Effector CD4-positive, alpha-beta T cell (primary cell): ENCODE data around the gene SLC25A28.
"Not testable (repeated sequence)": the region's sequence is repeated elsewhere in the genome, so short reads cannot be mapped to it uniquely, and the experiment has no call there.

ENCODE experiments used
- DNase-seq: peaks from one replicate; pipeline ENCODE4 v3.0.0-alpha.2; 2020

SLC25A28 gene

DNA sequence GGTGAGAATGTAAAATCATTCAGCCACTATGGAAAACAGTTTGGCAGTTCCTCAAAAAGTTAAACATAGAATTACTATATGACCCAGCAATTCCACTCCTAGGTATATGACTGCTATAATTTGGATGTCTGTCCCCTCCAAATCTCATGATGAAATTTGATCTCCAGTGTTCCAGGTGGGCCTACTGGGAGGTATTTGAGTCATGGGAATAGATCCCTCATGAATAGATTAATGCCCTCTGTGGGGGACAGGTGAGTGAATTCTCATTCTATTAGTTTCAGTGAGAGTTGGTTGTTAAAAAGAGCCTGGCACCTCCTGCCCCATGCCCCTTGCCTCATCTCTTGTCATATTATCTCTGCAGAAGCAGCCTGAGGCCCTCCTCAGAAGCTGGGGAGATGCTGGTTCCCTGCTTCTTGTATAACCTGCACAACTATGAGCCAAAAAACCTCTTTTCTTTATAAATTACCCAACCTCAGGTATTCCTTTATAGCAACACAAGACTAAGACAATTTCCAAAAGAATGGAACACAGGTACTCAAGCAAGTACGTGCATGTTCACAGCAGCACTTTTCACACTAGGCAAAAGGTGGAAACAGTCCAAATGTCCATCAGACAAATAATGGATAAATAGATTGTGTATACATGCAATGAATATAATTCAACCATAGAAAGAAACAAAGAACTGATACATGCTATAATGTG lies 8.8 kb upstream of the SLC25A28 start:
- no peak for DNase-seq

DNA sequence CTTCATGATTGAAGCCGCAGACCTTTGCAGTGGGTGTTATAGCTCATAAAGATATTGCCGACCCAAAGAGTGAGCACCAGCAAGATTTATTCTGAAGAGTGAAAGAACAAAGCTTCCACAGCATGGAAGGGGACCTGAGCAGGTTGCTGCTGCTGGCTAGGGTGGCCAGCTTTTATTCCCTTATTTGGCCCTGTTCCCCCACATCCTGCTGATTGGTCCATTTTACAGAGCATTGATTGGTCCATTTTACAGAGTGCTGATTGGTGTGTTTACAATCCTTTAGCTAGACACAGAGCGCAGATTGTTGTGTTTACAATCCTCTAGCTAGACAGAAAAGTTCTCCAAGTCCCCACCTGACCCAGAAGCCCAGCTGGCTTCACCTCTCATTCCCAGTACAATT lies 4.9 kb upstream of the SLC25A28 start:
- DNase-seq: not testable (repeated sequence)

DNA sequence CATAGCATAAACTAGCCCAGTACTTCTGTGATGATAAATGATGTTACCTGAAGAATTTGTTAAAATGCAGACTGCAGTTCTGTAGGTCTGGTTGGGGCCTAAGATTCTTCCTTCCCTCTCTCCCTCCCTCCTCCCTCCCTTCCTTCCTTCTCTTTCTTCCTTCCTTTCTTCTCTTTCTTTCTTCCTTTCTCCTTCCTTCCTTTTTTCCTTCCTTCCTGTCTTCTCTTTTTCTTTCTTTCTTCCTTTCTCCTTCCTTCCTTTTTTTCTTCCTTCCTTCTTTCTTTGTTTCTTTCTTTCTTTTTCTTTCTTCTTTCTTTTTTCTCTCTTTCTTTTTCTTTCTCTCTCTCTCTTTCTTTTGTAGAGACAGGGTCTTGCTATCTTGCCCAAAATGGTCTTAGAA lies 3.7 kb upstream of the SLC25A28 start:
- DNase-seq: no peak

- no peak for DNase-seq
Measured at GRCh38 chr10:99621454-99622251, 1.4 kb upstream of the SLC25A28 start.

DNA sequence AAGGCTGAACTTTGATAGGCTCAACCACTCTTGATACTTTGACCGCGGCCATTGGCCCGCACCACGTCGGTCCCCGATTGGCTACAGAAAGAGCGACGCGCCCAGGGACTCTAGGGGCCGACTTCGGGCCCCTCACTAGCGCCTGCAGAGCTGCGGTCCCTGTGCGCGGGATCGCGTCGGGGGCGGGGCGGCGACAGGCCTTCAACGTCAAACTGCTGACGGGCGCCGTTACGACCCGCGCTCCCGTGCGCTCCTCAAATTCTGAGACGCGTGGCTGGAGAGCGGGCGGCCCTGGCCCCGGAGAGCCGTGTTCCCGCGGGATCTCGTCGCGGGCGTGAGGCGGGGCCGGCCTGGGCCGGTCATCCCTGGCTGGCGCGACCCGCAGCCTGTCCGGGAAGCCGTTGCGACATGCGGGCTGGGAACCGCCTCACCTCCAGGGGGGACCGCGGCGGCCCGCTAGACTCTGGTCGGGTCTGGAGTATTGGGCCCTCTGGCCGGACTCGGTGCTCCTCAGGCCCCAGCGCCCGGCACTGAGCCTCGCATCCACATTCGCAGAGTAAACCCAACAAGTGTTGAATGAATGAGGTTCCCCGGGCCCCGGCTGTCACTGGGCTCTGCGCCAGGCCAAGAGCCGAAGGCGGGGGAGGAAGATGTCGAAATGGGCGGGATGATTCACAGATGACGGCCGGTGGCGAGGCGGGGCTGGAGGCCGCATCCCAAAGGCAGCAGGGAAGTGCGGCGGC lies 643 bp upstream of the SLC25A28 start:
- peak; percentile 88 for DNase-seq

GRCh38 chr10:99619090-99619800 lies 994 bp downstream of the SLC25A28 start:
- no peak for DNase-seq

DNA sequence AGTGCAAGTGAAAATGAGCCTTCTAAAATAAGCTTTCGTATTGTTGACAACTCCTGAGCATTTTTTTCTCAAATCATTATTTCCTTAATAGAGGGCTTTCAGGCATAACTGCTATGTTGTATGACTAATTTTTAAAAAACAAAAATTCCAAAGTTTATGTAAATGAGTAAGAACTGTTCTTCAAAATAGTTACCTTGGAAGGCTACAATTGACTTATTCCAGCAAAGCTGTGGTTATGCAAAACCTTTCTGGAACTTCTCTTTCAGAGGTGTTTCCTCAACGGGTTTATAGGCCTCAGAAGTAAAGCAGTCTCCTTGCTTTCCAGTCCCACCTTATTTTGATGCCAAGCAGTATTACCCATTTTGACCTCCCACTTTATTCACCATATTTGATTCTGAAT lies 2.5 kb downstream of the SLC25A28 start:
- no peak for DNase-seq

DNA sequence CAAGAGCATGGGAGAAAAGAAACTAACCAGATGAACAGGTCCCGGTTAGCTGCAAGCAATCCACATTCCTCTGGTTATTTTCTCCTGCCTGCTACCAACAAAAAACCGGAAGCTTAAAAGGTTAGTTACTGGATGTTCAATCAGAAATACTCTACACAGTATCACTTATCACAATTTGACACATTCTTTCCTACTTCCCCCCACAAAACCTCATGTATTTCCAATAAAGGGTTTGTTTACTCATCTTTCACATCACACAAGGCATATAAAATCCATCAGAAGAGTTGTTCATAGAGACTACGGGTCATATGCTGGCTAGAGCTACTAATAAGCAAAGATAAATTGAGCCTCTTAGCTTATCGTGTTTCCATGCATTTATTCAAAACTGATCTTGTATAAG lies 4.8 kb downstream of the SLC25A28 start:
- DNase-seq: no peak

GRCh38 chr10:99612167-99612831 lies 7.9 kb downstream of the SLC25A28 start:
- peak; percentile 14 for DNase-seq

DNA sequence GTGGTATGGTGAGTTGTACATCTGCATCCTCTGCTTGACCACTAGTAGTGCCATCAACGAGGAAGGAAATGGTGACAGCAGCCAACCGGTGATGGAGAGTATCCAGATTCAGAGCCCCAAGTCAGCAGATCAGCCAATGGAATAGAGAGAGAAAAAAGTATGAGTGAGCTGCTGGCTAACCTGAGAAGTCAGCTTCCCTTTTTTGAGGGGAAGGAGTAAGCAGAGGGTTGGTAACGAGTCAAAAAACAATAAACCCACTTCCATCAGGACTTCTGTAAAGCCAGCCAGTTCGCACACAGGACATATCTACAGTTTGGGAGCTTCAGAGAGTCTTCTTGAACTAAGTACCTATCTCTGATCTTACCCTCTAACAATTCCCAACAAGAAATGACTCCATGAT lies 8.9 kb downstream of the SLC25A28 start:
- no peak for DNase-seq

- no peak for DNase-seq
Measured at GRCh38 chr10:99610221-99610620, 10.0 kb downstream of the SLC25A28 start.

DNA sequence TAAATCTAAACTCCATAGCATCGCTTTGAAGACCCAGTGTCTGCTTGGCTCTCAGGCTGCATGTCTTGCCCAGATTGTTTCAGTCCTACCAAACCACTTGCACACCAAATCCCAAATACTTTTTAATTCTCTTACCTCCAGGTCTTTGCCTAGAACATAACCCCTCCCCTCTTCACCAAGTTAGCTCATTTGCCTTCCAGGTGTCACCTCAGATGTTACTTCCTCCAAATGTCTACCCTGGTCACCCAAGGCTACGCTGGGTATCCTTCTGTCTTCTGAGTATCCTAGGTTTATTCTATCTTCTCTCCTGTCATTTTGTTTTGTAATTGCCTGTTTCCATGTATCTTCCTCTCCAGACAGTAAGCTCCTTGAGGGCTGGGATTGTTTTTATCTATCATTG lies 11.1 kb downstream of the SLC25A28 start:
- no peak for DNase-seq

- DNase-seq: no peak
Measured at GRCh38 chr10:99605351-99605750, 14.9 kb downstream of the SLC25A28 start.

GRCh38 chr10:99604862-99605261 lies 15.4 kb downstream of the SLC25A28 start:
- DNase-seq: no peak

DNA sequence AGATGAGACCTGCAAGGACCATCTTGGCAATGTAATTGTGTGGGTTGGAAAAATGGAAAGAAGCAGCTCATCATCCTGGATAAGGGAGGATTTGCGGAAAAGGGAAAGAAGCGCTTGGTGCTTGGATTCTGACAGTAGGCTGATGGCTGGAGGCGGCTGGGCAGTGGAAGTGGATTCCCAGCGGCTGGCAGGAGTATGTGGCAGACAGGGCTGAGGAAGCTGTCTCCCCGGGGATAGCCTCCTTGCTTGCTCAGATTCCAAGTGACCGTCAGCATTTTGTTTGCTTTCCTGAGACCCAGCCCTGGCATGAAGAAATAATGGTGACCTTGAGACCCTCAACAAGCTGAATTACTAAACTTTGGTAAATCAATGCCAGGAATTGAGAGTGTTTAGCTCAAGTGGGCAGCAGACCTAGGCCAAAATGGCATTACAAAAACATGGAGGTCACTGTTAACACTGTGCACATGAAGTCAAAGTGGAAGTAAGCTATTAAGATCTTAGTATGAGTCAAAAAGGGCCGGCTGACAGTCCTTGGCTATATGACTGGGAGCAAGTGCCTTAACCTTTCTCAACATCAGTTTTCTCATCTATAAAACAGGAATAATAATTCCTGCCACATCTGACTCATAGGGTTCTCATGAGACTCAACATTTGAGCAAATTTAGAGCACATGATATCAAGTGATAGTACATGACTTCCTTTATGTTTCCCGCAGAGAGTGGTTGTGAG lies 21.3 kb downstream of the SLC25A28 start:
- no peak for DNase-seq

DNA sequence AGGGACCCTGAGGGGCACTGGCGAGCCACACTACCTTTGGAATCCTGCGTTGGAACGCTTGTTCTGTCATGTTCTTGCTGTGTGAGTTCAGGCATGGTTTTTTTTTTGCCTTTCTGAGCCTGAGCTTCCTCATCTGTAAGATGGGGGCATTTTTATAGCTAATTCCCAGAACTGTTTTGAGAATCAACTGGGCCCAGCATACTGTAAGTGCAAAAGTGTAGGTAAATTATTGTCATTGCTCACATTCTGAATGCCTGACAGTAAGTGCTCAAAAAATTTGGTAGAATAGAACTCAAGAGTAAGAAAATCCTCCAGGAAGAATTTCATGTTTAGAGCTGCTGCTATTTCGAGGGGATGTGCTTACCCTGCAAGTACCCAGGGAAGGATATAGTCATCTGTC lies 22.2 kb downstream of the SLC25A28 start:
- DNase-seq: no peak

GRCh38 chr10:99596708-99597107 lies 23.5 kb downstream of the SLC25A28 start:
- not testable (repeated sequence) for DNase-seq

DNA sequence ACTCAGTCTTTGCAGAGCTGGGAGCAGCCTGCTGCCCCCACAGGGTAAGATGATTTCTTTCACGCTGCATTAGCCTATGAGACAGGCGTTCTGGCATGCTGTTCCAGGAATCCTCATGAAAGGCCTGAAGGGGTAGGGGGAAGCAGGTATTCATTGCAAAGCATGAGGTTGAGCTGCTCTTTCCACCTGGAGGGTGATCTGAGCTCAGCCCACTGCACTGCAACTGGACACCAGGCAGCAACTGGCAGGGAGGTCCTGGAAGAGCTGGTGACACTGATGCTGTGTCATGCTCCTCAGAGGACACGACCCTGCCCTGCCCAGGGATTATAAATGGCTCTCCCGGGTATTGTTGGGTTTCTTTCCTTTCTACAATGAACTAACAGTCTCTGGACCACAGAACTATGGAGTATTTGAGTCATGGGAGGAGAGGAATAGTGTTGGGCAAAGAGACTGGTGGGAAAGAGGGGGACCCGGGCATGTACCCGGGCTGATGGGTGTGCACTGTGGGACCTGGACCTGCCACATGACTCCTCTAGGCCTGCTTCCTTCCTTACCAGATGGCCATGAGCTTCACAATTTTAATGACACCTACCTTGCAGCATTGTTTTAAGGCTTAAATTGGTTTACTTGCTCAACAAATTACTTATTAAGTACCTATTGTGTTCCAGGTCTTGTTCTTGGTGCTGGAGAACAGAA lies 24.3 kb downstream of the SLC25A28 start:
- DNase-seq: no peak

DNA sequence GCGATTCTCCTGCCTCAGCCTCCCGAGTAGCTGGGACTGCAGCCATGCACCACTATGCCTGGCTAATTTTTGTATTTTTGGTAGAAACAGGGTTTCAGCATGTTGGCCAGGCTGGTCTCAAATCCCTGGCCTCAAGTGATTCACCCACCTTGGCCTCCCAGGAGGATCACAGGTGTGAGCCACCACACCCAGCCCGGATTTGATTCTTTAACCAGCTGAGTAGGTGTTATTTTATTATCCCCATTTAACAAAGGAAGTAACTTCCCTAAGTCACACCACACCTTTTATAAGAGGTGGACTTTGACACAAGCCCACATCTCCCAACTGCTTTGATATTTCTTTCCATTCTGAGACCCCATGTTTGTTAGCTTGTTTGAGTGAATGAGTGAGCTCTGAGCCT lies 25.0 kb downstream of the SLC25A28 start:
- no peak for DNase-seq

DNA sequence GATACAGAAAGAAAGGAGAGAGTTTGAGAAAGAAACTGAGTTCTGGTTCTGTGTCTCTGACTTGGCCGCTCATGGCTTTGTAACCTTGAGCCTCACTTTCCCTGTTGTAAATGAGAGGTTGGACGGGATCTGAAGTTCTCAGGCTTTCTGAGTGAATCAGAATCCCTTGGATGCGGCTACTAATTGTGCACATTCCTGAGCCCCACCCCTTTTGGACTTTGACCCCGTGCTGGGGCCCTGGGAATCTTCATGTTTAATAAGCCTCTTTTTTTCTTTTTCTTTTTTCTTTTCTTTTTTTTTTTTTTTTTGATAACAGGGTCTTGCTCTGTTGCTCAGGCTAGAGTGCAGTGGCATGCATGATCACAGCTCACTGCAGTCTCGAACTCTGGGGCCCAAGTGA lies 26.9 kb downstream of the SLC25A28 start:
- no peak for DNase-seq

DNA sequence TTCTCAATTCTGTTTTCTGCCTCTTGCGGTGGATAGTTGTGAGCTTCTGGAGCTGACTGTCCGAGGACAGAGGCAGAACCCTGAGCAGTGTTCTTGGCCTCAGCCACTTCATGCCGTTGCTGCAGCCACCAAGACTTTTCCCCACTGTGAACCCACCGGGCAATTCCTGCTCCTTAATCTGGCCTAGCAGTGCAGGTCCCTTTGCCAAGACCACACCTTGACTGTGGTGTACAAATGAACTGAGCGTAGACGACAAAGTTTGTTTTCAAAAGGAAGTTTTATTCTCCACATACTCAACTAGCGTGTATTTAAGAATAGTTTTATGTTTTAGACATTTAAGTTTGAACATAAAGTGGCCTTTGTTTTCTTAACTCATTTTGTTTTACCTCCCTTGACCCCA lies 29.4 kb downstream of the SLC25A28 start:
- no peak for DNase-seq
